GM18498 (cell line): ENCODE results near the gene SPRR2F.

Source experiments
- ATAC-seq: cut with Tn5 transposase; IDR thresholded peaks from one replicate; pipeline ENCODE4 v1.9.1; 2021; ENCODE audit warnings: mild to moderate bottlenecking, moderate library complexity; ENCODE audit not compliant: unreplicated experiment

SPRR2F gene

GRCh38 chr1:153072806-153073726 is 40.2 kb downstream of the SPRR2F start:
- no peak for ATAC-seq

GRCh38 chr1:153071511-153071910 is 41.8 kb downstream of the SPRR2F start, which contains the start of gene SPRR2B:
TSS of gene SPRR2B (minus strand) at chr1:153071611. CDS start at chr1:153070839, 772 bp downstream.
- ATAC-seq = no peak

DNA sequence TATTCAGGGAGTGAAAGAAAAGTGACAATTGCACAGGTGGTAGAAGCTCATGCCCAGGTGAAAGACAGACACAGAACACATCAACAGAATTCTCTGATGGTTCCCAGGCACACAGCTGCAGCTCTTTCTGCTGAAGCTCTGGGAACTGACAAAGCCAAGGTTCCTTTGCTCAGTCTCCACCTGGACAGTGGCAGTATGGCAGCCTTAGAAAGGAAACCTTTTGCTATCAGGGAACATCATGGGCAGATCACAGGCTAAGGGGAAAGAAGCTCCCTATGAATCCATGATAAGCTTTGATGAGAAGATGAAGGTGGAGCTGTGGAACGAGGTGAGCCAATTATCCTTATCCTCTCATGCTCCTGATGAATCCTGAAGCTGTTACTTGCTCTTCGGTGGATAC is 43.1 kb downstream of the SPRR2F start:
- ATAC-seq = no peak
